GM10248 (cell line): ENCODE data around the gene IL18R1.

Source experiments
- CTCF ChIA-PET: fragments of 300-600 bp; sonication (Branson Sonifier 250); formaldehyde crosslinking; extraction: SDS; loops from one replicate; lab custom pipeline; 2021; ENCODE audit warnings: antibody characterized with exemption; lab: Yijun Ruan, JAX
- POLR2A ChIA-PET: fragments of 350-650 bp; sonication (Branson Sonifier 250); formaldehyde crosslinking; extraction: SDS; loops from one replicate; lab custom pipeline; 2020; ENCODE audit warnings: antibody characterized with exemption; lab: Yijun Ruan, JAX
- DNase-seq: peaks from one replicate; pipeline ENCODE4 v3.0.0; 2012; ENCODE audit errors: extremely low spot score
- CTCF ChIP-seq: IDR thresholded peaks from 2 replicates; pipeline ENCODE4 v1.5.1; 2012; ENCODE audit warnings: mild to moderate bottlenecking, low read depth; ENCODE audit errors: extremely low read depth, missing control alignments, control extremely low read depth

IL18R1 gene

GRCh38 chr2:102412199-102412598 lies 56.6 kb downstream of the IL18R1 start:
- POLR2A ChIA-PET: no interaction called here
- CTCF ChIA-PET: interaction anchor here (1.0 to 1.1 kb wide), 2 partner anchors 10 to 15 kb away, joined by 3 to 4 read pairs; partner anchors contain the start of gene IL18RAP
- TF ChIP-seq CTCF: no peak
- no peak for DNase-seq

- CTCF ChIA-PET: interaction anchor here (0.9 to 2.6 kb wide), 2 partner anchors 10 to 18 kb away, joined by 4 to 9 read pairs; no protein-coding TSS in a partner anchor
- no peak for DNase-seq
- POLR2A ChIA-PET: no interaction called here
- TF ChIP-seq CTCF: no peak
Measured at GRCh38 chr2:102417946-102418345, 62.4 kb downstream of the IL18R1 start.

- CTCF ChIA-PET: interaction anchor here (0.9 to 2.6 kb wide), 2 partner anchors 17 to 25 kb away, joined by 5 to 9 read pairs; no protein-coding TSS in a partner anchor
- POLR2A ChIA-PET: no interaction called here
- DNase-seq: no peak
- no peak for TF ChIP-seq CTCF
Measured at GRCh38 chr2:102418421-102418961, 62.9 kb downstream of the IL18R1 start.

GRCh38 chr2:102420290-102420689 lies 64.7 kb downstream of the IL18R1 start:
- no peak for DNase-seq
- ChIA-PET POLR2A (no interaction called here), CTCF (interaction anchor here (0.7 to 7.3 kb wide), 9 partner anchors 10 to 179 kb away, joined by 3 to 49 read pairs (median 5); partner anchors contain the start of gene IL18R1)
- no peak for TF ChIP-seq CTCF

GRCh38 chr2:102421890-102422759 lies 66.5 kb downstream of the IL18R1 start:
- POLR2A ChIA-PET: no interaction called here

GRCh38 chr2:102422910-102423309 lies 67.3 kb downstream of the IL18R1 start, which contains the start of gene IL18RAP:
Gene IL18RAP, plus strand, starts transcription at chr2:102423160. Its CDS starts 118 bp downstream, at chr2:102423278.
- TF ChIP-seq CTCF: no peak
- POLR2A ChIA-PET: no interaction called here
- no peak for DNase-seq
- CTCF ChIA-PET: interaction anchor here (0.9 to 7.3 kb wide), 7 partner anchors 11 to 182 kb away, joined by 3 to 49 read pairs (median 4); no protein-coding TSS in a partner anchor

More at GRCh38 chr2:102421890-102422759, 66.5 kb downstream of the IL18R1 start:
- no peak for TF ChIP-seq CTCF
- no peak for DNase-seq
- CTCF ChIA-PET: interaction anchor here (0.7 to 7.3 kb wide), 8 partner anchors 10 to 181 kb away, joined by 3 to 49 read pairs (median 4); partner anchors contain the start of gene IL18R1
